GM18867 (cell line): ENCODE measurements around the gene ROCK2.

Experiments used
- ATAC-seq: cut with Tn5 transposase; IDR thresholded peaks from one replicate; pipeline ENCODE4 v1.9.1; 2021; ENCODE audit warnings: mild to moderate bottlenecking, moderate library complexity; ENCODE audit not compliant: unreplicated experiment

Gene ROCK2

DNA sequence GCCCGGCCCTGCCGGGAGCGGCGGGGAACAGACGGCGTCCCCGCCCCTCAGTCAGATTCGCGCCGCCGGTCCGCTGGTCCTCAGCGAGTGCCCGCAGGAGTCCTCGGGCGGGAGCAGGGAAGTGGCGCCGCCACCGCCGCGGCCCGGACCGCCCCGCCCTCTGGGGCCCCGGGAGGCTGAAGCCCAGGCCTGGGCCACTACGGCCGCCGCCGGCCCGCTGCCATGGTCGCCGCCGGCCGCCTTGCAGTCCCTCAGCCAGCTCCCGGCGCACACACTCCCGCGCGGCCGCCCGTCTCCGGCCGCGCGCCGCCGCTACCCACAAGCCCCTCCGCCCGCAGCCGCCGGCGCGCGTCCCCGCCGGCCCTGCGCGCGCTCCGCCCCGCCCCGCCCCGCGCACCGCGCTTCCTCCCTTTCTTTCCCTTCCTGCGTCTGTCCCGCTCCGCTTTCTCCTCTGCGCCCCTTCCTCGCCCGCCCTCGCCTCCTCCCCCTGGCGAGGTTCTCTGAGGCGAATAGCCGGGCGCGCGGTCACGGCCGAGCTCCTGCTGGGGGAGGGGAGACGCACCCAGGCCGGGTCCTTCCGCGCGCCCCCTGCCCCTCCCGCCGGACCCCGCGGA lies at the start of gene ROCK2:
TSS of gene ROCK2 (minus strand) at position 295 of the 614 bp plus-strand sequence. CDS start 500 bp downstream, outside the sequence.
- ATAC-seq: peak; percentile 68

DNA sequence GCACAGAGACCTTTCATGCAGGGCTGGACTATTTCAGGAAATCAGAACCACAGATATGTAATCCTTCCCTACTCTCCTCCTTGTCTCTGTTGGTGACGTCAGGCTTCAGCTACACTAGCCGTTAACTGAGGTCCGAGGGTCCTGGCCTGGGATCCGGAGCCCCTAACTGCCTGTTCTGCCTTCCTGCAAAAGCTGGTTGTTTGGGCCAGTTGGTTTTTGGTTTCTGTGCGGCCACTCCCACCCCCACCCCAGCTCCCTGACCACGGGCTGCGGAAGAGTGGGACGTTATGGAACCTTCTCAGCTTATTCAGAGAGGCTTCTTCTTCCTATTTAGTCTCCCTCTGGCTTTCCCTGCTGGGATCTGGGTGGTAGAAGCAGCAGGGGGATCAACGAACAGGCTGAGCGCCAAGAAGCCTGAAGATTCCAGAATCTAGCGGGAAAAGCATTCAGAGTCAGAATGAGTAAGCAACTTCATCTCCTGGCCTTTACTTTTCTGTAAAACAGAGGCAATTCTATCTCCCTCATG lies 49.3 kb upstream of the ROCK2 start:
- ATAC-seq: no peak

DNA sequence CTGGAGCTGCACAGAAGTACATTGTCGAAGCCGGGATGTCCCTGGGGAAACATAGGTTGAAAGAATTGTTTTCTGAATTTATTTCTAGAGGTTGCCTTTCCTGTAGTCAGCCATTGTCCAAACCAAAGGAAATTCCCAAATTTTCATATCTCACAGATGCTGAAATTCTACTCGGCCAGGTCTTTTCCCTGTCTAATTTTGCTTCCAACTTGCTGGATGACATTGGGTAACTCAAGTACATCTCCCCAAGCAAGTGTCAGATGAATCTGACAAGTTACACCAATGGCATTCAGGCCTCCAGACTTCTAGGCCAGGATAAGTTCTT lies 47.5 kb upstream of the ROCK2 start:
- ATAC-seq: no peak

DNA sequence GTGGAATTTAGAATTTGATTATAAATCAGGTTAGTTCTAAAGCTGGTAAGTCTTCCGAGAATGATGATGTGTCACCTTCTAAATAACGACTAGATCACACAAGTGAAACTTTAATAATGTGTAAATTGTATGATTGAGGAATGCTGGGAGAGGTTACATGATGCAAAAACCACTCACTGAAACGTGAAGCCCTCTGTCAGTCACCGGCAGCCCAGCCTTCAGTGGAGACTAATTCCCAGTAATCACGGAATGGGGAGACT lies 45.9 kb upstream of the ROCK2 start:
- ATAC-seq: no peak

DNA sequence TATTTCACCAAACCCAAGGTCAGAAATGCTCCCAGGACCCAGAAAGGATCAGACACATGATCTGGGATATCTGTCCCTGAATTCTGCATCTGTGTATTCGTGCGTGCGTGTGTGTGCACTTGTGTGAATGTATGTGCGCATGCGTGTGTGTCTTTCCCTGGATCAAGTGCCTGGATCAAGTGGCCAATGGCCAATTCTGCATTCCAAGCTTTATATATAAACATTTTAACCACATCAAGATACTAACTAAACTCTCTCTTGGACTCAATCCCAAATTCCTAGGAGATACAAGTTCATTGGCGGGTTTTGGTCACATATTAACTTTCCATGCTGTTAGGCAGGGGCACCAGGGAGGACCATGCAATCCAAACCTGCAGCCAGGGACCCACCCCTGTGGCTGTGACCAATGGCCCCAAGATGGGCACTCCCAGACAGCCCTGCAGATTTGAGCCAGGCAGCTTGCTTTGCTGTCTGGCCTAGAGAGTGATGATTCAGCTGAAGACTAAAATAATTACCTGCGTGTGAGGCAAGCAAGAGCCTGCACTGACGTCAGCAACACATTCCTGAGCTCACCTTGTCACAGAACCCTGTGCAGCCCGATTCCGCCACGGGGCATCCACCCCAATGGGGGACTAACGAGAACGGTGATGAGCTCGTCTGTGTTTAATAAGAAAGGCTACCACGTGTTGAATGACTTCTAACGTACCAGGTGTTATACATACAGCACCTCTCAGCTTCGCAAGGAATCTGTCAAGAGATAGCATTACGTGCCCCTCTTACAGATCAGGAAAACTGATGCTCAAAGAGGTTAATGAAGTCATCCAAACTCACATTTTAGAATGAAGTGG lies 45.3 kb upstream of the ROCK2 start:
- no peak for ATAC-seq

DNA sequence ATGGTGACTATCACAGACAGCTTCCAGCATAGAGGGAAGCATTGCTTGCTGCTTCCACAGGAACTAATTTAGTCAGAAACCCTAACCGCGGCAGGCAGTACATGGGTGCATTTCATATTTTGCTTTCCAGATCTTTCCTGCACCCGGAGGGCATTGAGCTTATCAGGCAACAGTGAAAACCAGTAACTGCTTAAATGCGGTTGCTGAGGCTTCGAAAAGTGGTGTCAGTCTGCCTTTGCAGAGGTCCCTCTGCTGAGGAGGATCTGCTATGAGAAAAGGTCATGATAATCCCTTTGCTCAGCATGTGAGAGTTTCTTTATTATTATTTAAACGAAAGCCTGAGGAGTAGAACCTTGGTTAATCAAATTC lies 44.6 kb upstream of the ROCK2 start:
- no peak for ATAC-seq

DNA sequence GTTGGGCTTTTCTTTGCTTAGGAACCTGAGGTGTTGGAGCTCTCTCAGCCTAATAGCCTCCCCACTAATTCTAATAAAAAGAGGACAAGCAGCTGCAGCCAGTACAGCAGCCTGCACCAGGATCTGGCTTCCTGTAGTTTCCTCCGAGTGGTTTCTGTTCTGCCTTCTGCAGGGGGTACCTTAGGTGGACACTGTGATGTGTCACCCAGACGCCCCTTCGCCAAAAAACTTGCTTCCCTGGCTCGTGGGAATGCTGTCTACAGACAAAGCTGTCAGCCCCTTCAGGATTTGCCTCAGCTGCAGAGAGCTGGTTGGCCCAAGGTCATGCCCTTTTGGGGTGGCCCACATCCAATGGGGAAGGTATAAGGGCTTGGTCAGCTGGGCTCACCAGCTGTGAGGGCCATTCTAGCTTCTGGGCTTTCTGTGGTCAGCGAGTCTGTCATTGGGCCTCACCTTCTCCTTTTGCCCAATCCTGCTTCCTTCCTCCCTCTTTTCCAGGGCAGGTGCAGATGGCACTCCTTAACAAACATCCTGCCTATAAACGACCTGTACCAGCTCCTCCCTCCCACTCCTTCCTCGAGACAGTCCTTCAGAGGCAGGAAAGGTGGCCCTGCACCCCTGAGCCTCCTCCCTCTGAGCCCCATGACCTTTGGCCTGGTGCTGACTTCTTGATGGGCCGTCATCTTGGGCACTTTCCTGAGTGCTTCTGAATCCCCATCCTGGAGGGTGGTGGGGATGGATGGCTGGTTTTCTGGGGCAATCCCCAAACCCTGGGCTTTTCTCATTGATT lies 44.0 kb upstream of the ROCK2 start:
- ATAC-seq: no peak

DNA sequence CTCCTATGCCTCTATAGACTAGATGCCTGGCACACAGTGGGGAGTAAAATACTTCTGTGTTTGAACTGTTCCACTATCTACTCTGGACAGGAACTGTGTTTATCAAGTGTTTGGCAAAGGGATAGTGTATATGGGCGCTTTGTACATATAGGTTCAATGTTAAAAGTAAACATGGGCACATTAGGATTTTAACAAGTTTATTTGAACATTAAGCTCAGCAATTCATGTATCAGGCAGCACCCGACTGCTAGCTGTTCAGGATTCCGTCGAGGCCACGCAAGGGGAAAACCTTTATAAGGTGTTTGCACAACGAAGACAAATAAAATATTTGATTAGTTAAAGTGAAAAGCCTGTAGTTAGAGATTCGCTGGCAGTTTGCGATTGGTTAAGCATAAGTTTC lies 43.4 kb upstream of the ROCK2 start:
- ATAC-seq: no peak

DNA sequence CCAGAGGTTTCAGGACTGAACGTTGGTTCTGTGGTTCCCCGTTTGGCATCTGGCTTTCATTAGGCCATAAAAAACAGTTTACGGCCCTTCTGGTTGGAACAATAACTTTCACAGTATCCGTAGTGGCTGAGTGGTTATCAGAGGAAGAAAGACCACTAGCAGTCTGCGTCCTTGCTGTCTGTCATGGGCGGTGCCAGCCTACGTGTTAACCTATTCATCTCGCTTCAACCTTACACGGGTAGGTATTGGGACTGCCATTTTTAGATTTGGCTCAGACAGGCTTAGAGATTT lies 42.6 kb upstream of the ROCK2 start:
- ATAC-seq: no peak

DNA sequence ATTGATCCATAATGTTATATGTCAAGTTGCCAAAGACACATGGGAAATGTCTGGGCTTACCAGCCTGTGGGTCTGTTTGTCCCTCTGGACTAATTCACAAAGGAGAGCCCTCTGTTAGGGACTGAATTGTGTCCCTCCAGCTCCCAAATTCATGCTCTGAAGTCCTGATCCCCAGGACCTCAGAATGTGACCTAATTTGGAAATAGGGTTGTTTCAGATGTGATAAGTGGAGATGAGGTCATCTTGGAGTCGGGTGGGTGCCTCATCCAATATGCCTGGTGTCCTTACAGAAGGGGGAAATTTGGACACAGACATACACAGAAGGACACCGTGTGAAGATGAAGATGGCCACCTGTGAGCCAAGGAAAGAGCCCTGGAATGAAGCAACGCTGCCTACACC lies 41.4 kb upstream of the ROCK2 start:
- no peak for ATAC-seq

DNA sequence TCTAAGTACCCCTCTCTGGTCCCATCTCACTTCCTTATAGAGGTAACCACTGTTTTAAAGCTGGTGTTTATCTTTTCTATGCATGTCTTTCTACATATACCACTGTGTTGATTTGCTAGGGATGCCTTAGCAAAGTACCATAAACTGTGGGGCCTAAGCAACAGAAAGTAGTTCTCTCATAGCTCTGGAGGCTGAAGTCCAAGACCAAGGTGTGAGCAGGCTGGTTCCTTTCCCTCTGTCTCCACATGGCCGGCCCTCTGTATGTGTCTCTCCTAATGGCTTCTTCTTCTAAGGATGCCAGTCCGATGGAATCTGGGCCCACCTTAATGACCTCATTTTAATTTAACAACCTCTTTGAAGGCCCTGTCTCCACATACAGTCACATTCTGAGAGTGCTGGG lies 40.8 kb upstream of the ROCK2 start:
- ATAC-seq: no peak

DNA sequence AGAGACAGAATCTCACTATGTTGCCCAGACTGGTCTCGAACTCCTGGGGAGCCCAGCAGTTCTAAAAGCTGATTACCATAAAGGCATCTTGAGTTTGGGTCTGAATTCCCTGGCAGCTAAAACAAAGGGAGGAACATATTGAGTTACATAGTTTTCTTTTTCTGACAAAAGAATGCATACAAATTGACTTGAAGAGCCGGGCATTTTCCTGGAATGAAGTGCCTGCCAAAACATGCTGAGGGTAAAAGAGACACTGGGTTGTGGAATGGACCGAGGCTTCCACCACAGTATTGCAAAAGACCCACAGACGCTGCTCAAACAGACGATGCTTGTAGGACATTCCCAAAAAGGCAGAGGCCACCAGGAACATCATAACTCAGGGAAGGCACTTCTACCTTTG lies 35.1 kb upstream of the ROCK2 start:
- no peak for ATAC-seq

DNA sequence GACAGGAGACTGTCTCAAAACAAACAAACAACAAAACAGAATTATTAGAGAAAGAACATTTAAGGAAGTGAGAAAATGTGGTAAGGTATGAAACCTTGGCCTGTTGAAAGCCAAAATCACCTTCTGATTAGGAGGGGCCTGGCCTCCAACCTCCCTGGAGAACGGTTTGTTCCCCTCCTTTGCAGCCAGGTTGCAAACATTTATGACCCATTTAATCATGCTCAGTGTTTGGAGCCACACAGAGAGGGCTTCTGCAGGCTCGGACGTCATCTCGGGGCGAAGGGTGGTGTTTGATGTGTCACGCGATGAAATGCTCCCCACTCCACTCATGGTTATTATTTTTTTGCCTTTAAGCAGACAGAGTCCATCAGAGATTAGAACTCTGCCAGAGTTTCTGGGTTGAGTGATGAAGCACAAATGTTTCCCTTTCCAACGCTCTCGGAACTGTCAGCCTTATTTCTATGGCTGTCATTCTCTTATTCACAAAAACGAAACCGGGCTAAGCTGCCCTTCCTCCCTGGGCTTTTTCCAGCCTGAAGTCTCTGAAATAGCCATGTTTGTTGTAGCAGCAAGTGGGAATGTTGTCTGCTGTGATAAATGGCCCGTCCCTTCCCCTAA lies 33.6 kb upstream of the ROCK2 start:
- ATAC-seq: peak; percentile 85

DNA sequence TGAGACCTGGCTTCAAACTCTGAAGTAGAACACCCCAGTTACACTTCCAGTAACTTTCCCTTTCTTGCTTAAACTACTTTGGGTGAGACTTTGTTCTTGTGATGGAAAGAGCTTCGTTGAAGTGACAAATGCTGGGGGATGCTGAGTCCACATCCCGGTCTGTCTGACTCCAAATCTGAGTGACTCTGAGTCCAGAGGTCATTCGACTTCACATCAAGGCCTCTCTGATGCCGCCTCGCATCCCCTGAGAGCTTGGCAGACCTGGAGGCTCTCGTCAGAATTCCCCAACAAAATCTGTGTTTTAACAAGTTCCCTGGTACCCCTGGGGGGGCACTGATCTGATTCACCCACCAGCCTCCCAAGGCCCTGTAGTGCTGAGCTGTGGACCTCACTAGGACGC lies 31.6 kb upstream of the ROCK2 start:
- ATAC-seq: no peak

DNA sequence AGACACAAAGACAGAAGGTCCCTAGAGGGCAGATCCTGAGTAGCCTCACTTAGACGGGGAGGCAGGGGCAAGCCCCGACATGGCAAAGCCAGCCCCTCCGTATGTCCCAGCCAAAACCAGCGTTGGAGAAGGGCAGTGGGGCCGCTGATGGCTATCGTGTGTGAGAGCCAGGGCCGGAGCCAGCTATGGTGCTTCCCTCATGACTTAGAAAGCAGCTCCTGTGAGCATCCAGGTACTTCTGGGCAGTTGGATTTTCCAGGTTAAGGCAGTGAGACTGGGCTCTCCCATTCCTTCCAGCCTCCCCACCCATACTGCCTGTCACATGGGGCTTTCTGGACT lies 31.2 kb upstream of the ROCK2 start:
- no peak for ATAC-seq

DNA sequence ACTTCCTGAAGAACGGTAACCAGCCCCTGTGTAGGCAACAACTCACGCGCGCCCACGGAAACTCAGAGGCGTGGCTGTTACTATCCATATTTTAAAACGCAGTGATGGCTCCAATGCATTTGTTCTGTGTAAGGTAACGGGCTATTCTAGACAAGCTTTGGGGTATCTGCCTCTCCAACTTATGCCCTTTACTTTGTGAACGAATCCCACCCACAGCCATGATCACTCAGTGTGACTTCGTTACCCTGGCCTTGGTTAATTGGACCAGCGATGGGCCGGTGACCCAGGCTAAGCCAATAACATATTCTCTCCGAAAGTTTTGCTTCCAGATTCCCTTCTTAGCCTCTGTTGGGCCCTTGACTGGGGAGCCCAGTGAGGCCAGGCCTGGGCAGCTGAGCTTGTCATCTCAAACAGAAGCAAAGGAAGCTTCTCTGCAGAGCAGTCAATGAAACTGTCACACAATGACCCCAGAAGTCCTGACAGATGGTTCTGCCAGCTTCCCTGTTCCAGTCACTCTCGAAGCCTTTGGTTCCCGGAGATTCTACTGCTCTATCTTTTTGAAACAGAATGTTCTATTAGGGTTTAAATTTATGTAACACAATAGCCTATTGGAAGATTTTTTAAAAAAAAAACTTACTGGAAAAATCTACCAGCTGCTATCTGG lies 30.7 kb upstream of the ROCK2 start:
- ATAC-seq: no peak

DNA sequence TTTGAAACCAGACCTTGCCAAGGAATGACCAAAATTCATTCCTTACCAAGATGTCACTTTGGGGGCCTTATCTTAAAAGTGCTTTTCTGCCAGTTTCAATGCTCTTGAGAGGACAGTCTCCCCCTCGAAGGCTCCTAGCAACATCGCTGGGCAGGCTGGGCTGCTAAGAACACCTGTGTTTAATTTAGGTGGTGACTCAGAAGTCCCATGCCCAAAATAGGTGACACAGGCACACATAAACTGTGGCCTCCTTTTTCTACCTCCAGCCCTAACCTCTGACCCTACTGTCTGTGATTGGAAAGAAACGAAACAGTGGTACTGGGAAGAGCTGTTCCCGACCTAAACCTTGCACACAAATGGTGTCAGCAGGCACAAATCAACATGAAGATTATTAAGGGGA lies 28.7 kb upstream of the ROCK2 start:
- no peak for ATAC-seq

DNA sequence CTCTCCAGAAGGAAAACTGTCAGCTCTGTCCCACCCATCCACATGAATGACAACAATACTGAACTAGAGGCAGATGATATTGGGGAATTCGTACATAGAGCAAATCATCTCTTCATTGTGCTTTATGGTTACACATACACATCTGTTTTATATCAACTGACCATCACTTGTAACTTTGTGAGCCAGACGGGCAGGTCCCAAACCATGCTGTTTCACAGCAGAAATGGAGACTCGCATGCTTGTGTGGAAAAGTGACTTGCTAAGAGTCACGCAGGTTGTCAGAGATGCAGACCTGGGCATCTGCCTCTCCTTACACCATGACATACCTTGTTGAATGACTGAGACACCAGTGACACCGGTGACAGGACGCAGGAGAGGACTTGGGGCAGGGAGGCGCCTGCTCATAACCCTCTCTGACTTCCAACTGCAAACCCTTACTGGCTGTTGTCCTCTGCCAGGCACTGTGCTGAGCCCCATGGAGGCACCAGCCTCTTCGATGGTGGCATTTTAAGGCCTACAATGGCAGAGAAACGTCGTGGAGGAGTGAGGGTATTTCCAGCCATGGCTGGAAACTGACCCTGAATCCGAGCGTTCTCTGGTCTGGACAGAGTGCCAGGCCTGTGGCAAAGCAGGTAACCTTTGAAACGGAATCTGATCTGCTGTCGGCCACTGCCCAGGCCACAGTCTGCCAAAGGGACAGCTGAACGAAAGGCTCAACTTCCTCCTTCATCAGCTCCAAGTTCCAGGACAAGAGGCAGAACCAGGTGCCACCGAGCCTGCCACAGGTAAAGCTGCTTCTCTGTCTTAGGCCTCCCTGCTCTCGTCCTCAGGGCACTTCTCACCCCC lies 26.9 kb upstream of the ROCK2 start:
- ATAC-seq: no peak

DNA sequence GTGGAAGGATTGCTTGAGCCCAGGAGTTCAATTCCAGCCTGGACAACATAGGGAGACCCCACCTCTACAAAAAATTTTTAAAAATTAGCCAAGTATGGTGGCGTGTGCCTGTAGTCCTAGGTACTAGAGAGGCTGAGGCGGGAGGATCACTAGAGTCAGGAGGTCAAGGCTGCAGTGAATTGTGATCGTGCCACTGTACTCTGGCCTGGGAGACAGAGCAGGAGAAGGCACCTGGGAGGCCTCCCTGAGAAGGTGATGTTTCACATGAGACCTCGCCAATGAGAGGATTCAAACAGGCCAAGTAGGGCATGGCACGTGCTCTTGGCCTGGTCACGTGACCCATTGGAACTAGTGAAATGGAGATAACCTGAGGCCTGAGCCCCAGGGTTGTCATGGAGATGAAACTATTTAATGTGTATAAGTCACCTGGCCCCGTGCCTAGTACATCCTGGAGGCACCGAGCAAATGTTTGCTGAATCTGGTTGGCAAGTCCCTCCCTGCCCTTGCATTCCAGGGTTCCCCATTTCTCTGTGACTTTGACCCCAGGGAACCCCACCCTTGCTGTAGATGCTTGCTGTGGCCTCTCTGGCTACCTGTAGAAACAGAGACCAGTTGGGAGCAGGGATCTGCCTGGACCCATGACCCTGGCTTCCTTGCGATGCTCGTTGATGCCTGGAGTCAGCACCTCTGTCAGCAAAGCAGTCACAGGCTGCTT lies 26.1 kb upstream of the ROCK2 start:
- no peak for ATAC-seq

DNA sequence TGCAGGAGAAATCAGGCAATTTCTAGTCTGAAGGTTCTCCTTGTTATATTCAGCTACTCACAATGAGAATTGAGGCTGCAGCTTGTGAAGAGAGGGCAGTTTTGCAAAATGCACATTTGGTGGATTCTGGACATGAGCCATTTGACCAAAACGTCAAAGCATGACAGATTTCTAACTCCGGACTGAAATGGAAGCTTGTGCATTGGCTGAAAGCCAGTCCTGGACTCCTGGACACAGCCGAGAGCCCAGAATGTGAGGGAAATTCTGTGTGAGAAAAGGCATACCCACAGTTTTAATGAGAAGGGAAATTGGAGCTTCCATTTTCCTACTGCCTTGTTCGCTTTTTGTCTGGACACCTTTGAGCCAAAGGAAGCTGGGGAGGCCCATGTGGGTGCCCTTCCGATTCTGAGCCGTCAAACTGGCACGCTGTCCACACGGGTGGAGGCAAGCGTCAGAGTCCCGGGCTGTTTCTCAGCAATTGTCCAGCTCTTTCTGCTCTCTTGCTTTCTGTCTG lies 23.7 kb upstream of the ROCK2 start:
- no peak for ATAC-seq
